ENCODE data around the gene FXYD5. TPM values are rescaled to one million over a fixed set of nuclear protein-coding genes. Genes with fewer than 3 reads are reported as not detected.

FXYD5 gene
- total RNA-seq, 1 experiment from 2014 or later = 123 TPM

- no peak for TF ChIP-seq ZBTB33 (IDR thresholded peaks at IDR 0.05; ENCODE audit: extremely low read depth, insufficient replicate concordance, low read length)
- TF ChIP-seq YY1 (IDR thresholded peaks at IDR 0.05; ENCODE audit: extremely low read depth, insufficient replicate concordance, low read depth, low read length) = peak; percentile 23
- no peak for TF ChIP-seq SRF (IDR thresholded peaks at IDR 0.05; ENCODE audit: low read depth)
- no peak for TF ChIP-seq JUND (IDR thresholded peaks at IDR 0.05)
Measured at GRCh38 chr19:35154525-35155406, at the start of gene FXYD5 (continued).

- H3K9me2 ChIP-seq (ENCODE audit: insufficient read depth) = no peaks in the 10 kb centered on the region
- H3K36me3 ChIP-seq (ENCODE audit: control insufficient read depth in 1 of 2, insufficient read depth in 2 of 2, low read length in 2 of 2) = no peaks in the 10 kb centered on the region
- no peak for ATAC-seq
- RAD21 ChIA-PET (ENCODE audit: low non-redundant PET in 1 of 2, low total read pairs in 2 of 2, uncharacterized antibody in 2 of 2, unreplicated experiment in 2 of 2) = no interaction called here
- DNase-seq (ENCODE audit: low read depth, low spot score) = no peak
- H3K27ac ChIP-seq (ENCODE audit: low read depth, low read length) = no peak overlapping the region
- peaks cover 0 to 11% of the 10 kb centered on the region in 2 experiments; a peak in 1 of 4 replicates for H3K9me3 ChIP-seq (ENCODE audit: control insufficient read depth in 1 of 2, insufficient read depth in 1 of 2, low read depth in 1 of 2, low read length in 2 of 2)
- CTCF ChIA-PET = no interaction called here
- no peak overlapping the region for H3K9ac ChIP-seq (ENCODE audit: low read length)
- H3K4me3 ChIP-seq (replicated peaks in 1 of 2; ENCODE audit: low read depth in 1 of 2, low read length in 2 of 2) = no peak overlapping the region
- H3K4me2 ChIP-seq (ENCODE audit: low read length) = no peak overlapping the region
- H4K20me1 ChIP-seq (ENCODE audit: insufficient read depth) = no peaks in the 10 kb centered on the region
- POLR2A ChIA-PET = no interaction called here
- TF ChIP-seq ZBTB33 (IDR thresholded peaks at IDR 0.05; ENCODE audit: extremely low read depth, insufficient replicate concordance, low read length) (no peak), JUND (IDR thresholded peaks at IDR 0.05) (no peak), YY1 (IDR thresholded peaks at IDR 0.05; ENCODE audit: extremely low read depth, insufficient replicate concordance, low read depth, low read length) (no peak), CEBPB (IDR thresholded peaks at IDR 0.05; ENCODE audit: low read depth) (no peak), ATF3 (IDR thresholded peaks at IDR 0.05) (no peak), EGR1 (IDR thresholded peaks at IDR 0.05; ENCODE audit: low read depth) (no peak), ZNF274 (IDR thresholded peaks at IDR 0.05; ENCODE audit: low read depth, low read length) (no peak), EZH2phosphoT487 (IDR thresholded peaks at IDR 0.05; ENCODE audit: borderline replicate concordance) (no peak), POLR2A (IDR thresholded peaks at IDR 0.05; ENCODE audit: borderline replicate concordance, extremely low read depth, insufficient read depth, insufficient read length) (no peak), RAD21 (IDR thresholded peaks at IDR 0.05; ENCODE audit: low read depth) (no peak), ELF1 (IDR thresholded peaks at IDR 0.05; ENCODE audit: borderline replicate concordance, low read depth) (no peak), SP1 (IDR thresholded peaks at IDR 0.05; ENCODE audit: low read depth) (no peak), SRF (IDR thresholded peaks at IDR 0.05; ENCODE audit: low read depth) (no peak), POLR2AphosphoS5 (IDR thresholded peaks at IDR 0.05; ENCODE audit: low read depth, low read length) (no peak), ZFX (IDR thresholded peaks at IDR 0.05) (no peak), REST (IDR thresholded peaks at IDR 0.05; ENCODE audit: low read depth) (no peak)
- H2AFZ ChIP-seq (ENCODE audit: low read depth, low read length, poor library complexity, severe bottlenecking) = no peak overlapping the region
- H3K4me1 ChIP-seq (ENCODE audit: control insufficient read depth in 1 of 2, insufficient read depth in 2 of 2, low read length in 2 of 2) = peaks cover 14 to 30% of the 10 kb centered on the region in 2 experiments
- no TSS peak for BruUV-seq (replicated peaks)
- intact Hi-C loops (cut with micrococcal nuclease) = no loop called here
- H3K27me3 ChIP-seq (ENCODE audit: insufficient read depth, low read length) = no peaks in the 10 kb centered on the region
- H3K79me2 ChIP-seq (ENCODE audit: insufficient read depth, low read length) = no peaks in the 10 kb centered on the region
Measured at GRCh38 chr19:35105047-35105410, 49.5 kb upstream of the FXYD5 start.
